Parietal lobe (tissue), 1 donor: ENCODE data around the gene ARID5B. TPM values are rescaled to one million over a fixed set of nuclear protein-coding genes. Genes with fewer than 3 reads are reported as not detected.

ENCODE experiments used
- total RNA-seq: library from RNA; depleted of rRNA; stranded (reverse); fragments of >200 nt; gene quantifications from one replicate; pipeline ENCODE4 v1.2.3, GENCODE V29; 2014

The ARID5B gene
- total RNA-seq = 26.9 TPM

GRCh38 chr10:61900829-61901792 is at the start of gene ARID5B:
Gene ARID5B, plus strand, starts transcription at chr10:61901699. Its CDS starts 11 bp downstream, at chr10:61901710.

Other genes with a start within 250 kb of the ARID5B start
- 1.6 TPM for gene CABCOCO1, start 238.8 kb upstream of the ARID5B start, total RNA-seq